ENCODE data around the gene ZNF333.
A peak's percentile ranks its signal among the peaks of the same experiment; 100 is the strongest.

The ZNF333 gene

DNA sequence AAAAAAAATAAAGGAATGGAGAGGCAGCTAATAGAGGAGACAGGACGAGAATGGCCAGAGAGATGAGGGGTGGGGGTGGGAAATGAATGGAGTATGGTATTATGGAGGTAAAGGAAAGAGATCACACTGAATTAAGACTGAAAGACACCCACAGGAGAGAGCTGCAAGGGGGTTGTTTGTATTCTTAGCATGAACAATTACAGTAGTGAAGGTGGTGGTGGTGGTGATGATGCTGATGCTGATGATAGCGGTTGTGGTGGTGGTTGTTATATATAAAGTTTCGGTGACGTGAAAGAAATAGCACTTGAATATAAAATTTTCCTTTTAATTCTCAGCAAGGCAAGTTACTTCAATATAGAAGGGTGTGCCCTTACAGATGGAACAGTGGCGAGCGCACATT, 12.4 kb upstream of the ZNF333 start:
- TF ChIP-seq, protein P1, sequence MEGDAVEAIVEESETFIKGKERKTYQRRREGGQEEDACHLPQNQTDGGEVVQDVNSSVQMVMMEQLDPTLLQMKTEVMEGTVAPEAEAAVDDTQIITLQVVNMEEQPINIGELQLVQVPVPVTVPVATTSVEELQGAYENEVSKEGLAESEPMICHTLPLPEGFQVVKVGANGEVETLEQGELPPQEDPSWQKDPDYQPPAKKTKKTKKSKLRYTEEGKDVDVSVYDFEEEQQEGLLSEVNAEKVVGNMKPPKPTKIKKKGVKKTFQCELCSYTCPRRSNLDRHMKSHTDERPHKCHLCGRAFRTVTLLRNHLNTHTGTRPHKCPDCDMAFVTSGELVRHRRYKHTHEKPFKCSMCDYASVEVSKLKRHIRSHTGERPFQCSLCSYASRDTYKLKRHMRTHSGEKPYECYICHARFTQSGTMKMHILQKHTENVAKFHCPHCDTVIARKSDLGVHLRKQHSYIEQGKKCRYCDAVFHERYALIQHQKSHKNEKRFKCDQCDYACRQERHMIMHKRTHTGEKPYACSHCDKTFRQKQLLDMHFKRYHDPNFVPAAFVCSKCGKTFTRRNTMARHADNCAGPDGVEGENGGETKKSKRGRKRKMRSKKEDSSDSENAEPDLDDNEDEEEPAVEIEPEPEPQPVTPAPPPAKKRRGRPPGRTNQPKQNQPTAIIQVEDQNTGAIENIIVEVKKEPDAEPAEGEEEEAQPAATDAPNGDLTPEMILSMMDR (IDR thresholded peaks at IDR 0.05): no peak

DNA sequence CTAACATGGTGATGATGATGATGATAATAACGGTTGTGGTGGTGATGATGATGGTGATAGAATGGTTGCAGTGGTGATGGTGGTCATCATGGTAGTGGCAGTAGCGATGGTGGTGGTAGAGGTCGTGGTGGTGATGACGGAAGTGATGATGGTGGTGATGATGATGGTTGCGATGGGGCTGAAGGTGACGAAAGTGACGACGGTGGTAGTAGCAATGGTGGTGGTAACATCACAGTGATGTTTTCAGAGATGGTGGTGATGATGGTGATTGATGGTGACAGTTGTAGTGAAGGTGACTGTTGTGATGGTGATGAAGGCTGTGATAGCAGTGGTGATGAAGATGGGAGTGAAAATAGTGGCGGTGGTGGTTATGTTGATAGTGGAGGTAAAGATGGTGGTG, 11.6 kb upstream of the ZNF333 start:
- TF ChIP-seq, protein P1 (IDR thresholded peaks at IDR 0.05): no peak

DNA sequence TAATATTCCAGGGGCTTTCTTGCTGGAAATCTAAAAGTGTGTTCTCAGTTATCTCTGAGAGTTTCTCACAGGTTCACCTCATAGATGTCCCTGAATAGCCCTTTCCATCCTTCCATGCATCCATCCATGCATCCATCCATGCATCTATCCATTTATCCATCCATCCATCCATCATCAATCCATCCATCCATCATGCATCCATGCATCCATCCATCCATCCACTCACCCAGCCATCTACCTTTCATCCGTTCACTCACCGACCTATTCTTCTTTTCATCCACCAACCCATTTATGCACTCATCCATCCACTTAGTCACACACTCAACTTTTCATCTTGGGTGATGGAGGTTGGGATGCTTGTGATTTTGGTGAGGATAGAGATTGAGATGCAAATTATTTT, 7.8 kb upstream of the ZNF333 start:
- TF ChIP-seq, protein P1 (IDR thresholded peaks at IDR 0.05): no peak

DNA sequence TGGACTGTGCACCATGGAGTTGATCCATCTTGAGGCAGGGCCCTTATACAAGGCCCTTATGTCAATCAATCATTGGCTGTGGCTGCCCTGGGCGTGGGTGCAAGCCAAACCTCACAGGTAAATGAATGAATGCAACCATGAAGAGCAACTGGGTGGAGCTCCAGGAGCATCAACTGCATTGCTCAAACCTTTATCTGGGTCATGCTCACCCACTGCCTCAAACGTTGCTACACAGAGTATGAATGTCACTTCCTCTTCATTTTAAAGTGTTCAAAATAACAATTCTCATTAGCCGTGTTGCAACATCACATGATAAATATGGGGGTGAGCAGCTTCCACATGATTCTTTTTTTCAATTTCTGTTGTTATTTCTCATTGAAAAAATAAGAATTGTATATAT, 6.4 kb upstream of the ZNF333 start:
- TF ChIP-seq, protein P1 (IDR thresholded peaks at IDR 0.05): no peak

DNA sequence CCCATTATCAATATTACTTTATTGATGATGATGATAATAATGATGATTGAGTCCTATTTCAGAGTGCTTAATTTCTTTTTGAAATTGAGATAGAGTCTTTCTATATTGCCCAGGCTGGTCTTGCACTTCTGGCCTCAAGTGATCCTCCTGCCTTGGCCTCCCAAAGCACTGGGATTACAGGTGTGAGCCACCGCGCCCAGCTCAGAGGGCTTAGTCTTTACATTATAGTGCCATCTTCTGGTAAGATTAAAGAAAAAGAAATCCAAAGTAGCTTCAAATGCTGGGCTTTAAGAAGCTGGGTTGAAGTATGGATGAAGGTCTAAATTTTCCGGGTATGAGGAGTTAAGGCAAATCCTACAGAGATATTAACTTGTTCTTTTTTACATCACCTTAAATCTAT, 3.4 kb upstream of the ZNF333 start:
- TF ChIP-seq, protein P1 (IDR thresholded peaks at IDR 0.05): peak; percentile 45; the same call in 1 of the 2 replicates

DNA sequence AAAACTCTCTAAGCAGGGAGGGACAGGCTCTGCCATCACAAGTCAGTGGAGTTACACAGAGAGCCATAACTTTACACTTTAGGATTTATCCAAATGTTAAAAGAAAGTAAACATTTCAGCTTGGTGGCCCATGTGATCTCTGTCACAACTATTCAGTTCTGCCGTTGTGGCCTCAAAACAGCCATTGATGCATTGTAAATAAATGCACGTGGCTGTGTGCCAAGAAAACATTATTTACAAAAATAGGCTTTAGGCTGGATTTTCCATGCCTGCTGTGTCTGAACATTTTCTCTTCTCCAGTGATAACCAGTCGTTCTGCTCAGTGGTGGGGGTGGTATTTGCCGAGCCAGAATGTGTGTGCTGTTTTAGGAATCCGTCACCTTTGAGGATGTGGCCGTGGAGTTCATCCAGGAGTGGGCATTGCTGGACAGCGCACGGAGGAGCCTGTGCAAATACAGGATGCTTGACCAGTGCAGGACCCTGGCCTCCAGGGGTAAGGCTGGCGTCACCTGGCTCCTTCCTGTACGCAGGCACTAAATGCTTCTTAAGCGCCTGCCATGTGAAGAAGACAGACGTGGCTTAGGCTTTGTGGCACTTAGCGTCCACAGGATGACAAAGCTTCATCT, 4.9 kb downstream of the ZNF333 start:
- TF ChIP-seq, protein P1 (IDR thresholded peaks at IDR 0.05): no peak

DNA sequence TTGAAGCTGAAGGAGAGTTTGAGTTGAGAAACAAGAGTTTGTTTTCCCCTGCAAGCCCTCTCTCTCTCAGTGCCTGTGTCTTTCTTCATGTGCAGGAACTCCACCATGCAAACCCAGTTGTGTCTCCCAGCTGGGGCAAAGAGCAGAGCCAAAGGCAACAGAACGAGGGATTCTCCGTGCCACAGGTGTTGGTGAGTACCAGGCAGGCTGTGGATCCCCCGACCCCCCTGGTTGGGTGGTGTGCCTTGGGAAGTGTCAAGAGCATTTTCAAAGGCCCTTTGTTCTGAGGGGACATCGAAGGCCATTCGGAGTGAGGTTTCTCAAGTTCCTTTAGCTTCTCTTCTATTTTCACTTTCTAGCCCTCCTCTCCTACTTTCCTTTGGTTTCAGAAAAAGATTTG, 5.6 kb downstream of the ZNF333 start:
- TF ChIP-seq, protein P1 (IDR thresholded peaks at IDR 0.05): no peak

DNA sequence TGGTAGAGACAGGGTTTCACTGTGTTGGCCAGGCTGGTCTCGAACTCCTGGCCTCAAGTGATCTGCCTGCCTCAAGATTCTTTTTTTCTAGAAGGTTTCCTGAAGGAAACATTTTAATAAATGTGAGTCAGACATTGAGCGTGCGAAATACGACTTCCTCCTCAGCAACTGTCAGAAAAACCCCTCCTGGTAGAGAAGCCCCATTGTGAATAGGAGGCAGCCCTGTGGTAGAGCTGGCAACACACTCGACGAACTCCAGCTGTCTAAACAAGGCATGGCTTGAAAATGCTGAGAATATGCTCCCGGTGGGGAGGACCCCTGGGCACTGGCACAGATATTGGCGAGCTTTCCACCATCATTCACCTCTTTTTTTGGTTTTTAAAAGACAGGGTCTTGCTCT, 9.8 kb downstream of the ZNF333 start:
- TF ChIP-seq, protein P1 (IDR thresholded peaks at IDR 0.05): no peak
